ENCODE data around the gene EHBP1.

Gene EHBP1

DNA sequence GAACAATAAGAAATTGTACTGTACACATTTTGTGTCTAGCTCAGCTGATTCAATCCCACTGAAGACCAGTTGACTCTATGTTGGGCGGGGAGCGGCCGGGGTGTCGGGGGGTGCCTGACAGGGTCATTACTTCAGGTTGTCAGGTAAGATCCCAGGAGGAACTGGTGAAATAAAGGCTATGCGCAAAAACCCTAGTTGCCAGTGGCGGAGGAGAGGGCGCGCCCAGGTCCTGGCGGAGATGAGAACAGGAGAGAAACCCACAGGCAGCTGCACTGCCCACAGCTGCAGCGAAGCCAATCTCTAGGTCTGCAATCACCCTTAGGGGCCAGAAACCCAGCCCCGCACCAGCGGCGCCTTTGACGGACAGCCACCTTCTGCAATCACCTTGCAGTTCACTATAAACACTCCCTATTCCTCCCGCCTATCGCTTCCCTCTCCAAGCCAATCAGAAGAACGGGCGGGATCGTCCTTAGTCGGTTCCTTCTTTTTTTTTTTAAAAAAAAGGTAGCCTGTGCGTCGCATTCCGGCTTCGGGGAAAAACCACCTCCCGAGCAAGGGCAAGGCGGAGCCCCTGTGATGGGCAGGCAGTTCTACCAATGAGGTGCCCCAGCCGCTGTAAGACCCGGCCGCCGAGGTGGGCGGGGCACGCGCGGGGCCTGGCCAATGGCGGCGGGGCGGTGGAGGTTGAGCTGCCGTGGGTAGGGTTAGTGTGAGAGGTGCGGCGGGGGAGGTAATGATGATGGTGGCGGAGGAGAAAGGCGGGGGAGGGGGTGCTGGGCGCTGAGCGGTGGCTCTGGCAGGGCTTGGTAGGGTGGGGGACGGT is at the start of gene EHBP1:
Gene EHBP1 (plus strand): TSS at position 707 of the 823 bp plus-strand sequence. CDS start 1,479 bp downstream, outside the sequence.
- DNase-seq: peak; percentile 98 to 100

- no peak for DNase-seq
Observed at GRCh38 chr2:62657783-62658182, 47.7 kb upstream of the EHBP1 start.

- DNase-seq: no peak
Observed at GRCh38 chr2:62658891-62659290, 46.6 kb upstream of the EHBP1 start.

DNA sequence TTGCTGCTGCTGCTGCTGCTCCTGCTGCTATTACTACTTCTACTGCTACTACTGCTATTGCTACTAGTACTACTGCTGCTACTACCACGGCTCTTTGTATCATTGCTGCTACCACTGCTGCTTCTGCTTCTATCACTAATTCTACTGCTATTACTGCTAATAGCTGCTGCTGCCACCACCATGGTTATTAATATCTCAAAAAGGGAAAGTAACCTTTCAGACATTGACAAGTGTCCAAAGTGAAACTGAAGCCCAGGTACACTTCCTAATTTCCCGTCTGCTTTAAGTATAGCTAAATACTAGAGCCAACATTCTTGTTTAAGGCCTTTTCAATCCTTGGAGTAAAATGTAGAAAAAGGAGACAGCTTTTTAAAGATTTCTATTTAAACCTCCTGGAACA is 45.4 kb upstream of the EHBP1 start:
- DNase-seq: no peak

DNA sequence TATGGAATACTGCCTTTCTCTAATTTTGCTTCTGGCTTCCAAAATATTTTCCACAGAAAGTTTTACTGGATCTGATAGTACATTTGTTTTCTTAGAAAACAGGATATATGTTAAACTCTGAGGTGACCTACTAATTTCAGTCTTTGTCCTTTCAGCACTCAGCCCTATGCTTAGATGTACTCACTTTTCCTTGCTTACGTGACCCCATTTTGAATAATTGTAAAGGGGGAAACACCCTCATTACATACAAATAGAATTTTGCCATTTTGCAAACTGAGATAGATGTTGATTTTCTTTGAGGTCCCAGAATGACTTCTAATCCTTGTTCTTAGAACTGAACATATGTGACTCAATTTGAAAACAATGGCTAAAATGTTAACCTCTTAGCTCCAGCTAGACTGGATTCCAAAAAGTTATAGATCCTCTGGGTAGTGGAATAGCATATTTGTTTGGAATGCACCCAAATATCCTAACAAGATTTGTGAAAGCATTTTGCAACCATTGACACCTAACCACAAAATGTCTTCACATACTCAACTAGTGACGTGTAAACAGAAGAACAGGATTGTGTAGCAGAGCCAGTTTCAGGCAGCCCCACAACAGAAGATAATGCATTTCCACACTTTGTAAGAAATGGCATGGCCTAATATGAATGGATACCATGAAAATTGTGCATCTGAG is 44.8 kb upstream of the EHBP1 start:
- no peak for DNase-seq

GRCh38 chr2:62661263-62661635 is 44.3 kb upstream of the EHBP1 start:
- no peak for DNase-seq

GRCh38 chr2:62662131-62662530 is 43.4 kb upstream of the EHBP1 start:
- DNase-seq: no peak

DNA sequence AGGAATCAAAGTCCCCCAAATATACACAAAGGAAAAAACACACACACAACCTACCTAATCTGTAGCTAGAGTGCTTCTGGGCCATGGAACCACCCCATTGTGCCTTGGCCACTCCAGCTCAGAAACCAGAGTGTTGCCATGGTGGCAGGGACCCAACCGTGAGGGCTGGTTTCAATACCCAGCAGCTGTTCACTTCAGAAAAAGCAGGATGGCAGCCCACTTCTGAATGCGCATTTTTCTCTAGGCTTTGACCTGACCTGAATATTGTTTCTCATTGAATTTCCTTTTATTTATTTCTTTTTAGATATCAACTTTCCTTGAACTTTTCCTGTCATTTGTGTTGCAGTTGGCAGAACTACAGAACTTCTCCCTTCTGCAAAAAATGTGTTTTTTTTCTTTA is 43.0 kb upstream of the EHBP1 start:
- no peak for DNase-seq

- no peak for DNase-seq
Observed at GRCh38 chr2:62663411-62663810, 42.1 kb upstream of the EHBP1 start.

GRCh38 chr2:62663920-62664795 is 41.4 kb upstream of the EHBP1 start:
- DNase-seq: no peak

DNA sequence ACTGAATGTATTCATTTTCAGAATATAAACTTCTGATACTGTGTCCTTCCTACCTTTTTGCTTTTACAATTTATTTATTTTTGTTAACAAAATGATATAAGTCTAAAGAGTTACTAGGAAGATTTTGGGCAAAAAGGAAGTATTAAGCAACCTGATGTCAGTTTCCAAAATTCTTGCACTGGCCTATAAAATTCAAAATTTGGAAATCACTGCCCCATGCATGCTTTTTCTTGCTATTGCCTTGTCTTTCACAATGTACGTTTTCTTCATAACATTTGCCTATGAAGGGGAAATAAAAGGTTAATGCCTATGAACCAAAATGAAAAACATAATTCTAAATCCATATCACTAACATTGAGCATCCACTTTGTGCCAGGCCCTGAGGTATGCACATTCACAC is 40.1 kb upstream of the EHBP1 start:
- no peak for DNase-seq

DNA sequence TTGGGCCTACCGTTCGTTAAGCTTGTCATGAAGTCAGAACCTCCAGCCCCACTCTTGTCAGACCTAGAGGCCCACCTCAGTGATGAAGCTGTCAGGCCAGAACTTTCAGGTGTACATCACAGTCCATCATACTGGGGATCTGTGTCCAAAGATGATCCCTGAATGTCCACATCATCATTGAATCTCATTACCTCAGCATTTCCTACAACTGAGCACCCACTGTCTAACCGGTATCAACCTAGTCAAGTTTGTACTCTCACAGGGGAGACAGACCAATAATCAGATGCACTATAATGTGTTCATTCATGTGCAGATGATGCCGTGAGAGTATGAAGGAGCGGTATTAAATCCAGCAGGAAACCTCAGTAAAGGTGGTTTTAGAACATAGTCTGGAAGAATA is 36.3 kb upstream of the EHBP1 start:
- no peak for DNase-seq

GRCh38 chr2:62672601-62673000 is 32.9 kb upstream of the EHBP1 start:
- peak in 1 of 2 experiments; percentile 61 for DNase-seq

GRCh38 chr2:62675062-62675461 is 30.5 kb upstream of the EHBP1 start:
- no peak for DNase-seq

DNA sequence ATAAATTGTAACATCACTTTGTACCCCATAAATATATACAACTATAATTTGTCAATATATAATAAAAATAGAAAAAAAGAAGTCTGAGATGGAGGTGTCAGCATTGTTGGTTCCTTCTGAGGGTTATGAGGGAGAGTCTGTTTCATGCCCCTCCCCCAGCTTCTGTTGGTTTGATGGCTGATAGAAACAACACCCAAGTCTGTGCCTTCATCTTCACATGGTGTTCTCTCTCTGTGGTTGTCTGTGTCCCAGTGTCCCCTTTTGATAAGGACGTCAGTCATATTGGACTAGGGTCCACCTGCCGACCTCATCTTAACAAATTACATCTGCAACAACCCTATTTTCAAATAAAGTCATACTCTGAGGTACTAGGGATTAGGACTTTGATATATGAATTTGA is 20.3 kb upstream of the EHBP1 start:
- DNase-seq: no peak

DNA sequence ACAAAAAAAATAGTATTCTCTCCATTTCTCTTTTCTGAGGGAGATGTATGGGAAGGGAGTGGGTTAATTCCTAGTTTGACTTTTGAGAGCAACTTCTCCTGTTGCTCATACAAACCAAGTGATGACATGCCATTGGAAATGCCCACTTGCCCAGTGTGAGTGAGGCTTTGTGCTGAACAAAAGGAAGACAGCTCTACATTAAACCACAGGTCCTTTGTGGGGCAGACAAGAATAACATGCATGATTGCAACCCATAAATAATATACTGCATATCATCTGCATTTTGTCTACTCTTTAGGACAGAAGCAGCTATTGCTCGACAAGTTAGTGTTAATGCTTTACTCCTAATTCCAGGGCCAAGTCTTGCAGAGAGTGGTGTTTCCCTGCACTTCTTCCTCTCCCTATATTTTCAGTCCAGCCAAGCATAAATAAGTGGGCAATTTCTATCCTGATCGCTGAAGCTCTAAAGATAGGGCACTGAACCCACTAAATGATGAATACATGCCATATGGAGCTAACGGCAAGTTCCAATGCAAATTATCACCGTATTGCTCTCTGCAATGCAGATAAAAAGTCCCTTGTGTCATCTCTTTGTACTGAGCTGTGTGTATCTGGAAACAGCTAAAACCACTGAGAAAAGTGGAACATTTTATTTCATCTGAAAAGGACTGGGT is 19.4 kb upstream of the EHBP1 start:
- DNase-seq: no peak

- DNase-seq: no peak
Observed at GRCh38 chr2:62687636-62688035, 17.9 kb upstream of the EHBP1 start.

DNA sequence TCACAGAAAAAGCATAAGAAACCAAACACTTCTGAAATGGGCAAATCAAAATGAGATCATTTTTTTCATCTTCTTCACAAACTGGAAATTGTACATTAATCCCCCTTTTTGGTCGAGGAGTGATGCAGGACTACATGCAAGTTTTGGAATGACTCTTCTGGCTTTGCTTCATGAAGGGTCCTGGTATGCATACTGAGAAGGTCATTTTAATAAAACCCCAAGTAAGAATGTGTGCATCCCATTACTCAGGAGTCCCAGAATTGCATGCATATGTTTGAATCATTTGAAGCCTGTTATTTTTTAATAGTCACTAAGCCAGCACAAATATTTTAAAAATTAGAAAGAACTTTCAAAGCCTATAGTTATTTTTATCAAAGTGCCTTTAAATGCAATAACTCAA is 16.7 kb upstream of the EHBP1 start:
- no peak for DNase-seq

- DNase-seq: no peak
Observed at GRCh38 chr2:62691186-62691585, 14.3 kb upstream of the EHBP1 start.

DNA sequence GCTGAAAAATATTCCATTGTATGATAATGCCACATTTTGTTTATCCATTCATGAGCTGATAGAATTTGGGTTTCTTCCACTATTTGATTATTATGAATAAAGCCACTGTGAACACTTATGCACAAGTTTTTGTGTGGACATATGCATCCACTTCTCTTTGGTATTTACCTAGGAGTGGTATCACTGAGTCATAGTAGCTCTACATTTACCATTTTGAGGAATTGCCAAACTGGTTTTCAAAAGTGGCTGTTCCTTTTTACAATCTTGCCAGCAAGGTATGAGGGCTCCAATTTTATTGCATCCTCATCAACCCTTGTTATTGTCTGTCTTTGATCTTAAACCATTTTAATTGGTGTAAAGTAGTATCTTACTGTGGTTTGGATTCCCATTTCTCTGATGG is 13.3 kb upstream of the EHBP1 start:
- DNase-seq: no peak

DNA sequence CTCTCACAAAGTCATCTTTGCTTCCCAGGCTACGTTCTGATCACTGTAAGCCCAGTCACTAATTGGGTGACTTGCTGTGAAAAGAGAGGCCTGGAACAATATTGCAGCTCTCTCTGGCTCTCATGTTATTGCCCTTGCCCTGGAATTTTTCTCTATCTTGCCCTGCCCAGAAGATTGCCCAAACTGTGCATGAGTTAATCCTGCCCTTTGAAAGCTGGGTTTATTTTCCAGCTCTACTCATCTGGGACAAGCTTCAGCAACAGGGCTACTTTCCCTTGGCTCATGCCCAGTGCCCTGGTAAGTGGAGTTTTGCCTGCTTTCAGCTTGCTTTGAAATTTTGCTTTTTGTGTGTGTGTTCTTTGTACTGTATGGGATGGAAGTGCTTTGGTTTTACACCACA is 6.9 kb upstream of the EHBP1 start:
- DNase-seq: no peak

GRCh38 chr2:62704654-62705006 is 883 bp upstream of the EHBP1 start:
- no peak for DNase-seq
